ENCODE data around the gene SLC8A2. TPM values are rescaled to one million over a fixed set of nuclear protein-coding genes. Genes with fewer than 3 reads are reported as not detected.

SLC8A2 gene
- total RNA-seq, 1 donor from 2014 or later, result 14.5 TPM

GRCh38 chr19:47405854-47406417 is 65.8 kb downstream of the SLC8A2 start:
- H3K4me3 Mint-ChIP-seq, result no peak overlapping the region
- H3K36me3 ChIP-seq, result no peaks in the 10 kb centered on the region

GRCh38 chr19:47405197-47405550 is 66.5 kb downstream of the SLC8A2 start:
- no peak overlapping the region for H3K27ac ChIP-seq
- no peaks in the 10 kb centered on the region for H3K36me3 ChIP-seq
- Mint-ChIP-seq H3K36me3 (peaks cover 17% of the 10 kb centered on the region), H3K9me3 (peaks cover 2% of the 10 kb centered on the region), H3K27ac (no peak overlapping the region), H3K4me3 (no peak overlapping the region), H3K27me3 (ENCODE audit: insufficient read depth, low read depth) (peaks cover 11% of the 10 kb centered on the region), H3K4me1 (no peaks in the 10 kb centered on the region)
- no peaks in the 10 kb centered on the region for H3K9me3 ChIP-seq (ENCODE audit: low read depth)
- H3K4me2 ChIP-seq, result no peak overlapping the region
- H3K9ac ChIP-seq, result no peak overlapping the region
- H3K79me2 ChIP-seq (ENCODE audit: low read depth), result no peaks in the 10 kb centered on the region
- H3F3A ChIP-seq (ENCODE audit: low read depth), result peaks cover 6% of the 10 kb centered on the region
- H3K27me3 ChIP-seq, result peaks cover 3% of the 10 kb centered on the region
- H3K4me3 ChIP-seq, result no peak overlapping the region
- H4K20me1 ChIP-seq (ENCODE audit: low read depth), result peaks cover 39% of the 10 kb centered on the region
- H2AFZ ChIP-seq (replicated peaks), result no peak overlapping the region
- TF ChIP-seq EZH2 (IDR thresholded peaks at IDR 0.05) (no peak), CTCF (IDR thresholded peaks at IDR 0.05) (no peak), EZH2phosphoT487 (IDR thresholded peaks at IDR 0.05) (no peak)
- no peaks in the 10 kb centered on the region for H3K4me1 ChIP-seq
- no peak for DNase-seq (ENCODE audit: low spot score)

More at GRCh38 chr19:47405854-47406417, 65.8 kb downstream of the SLC8A2 start:
- H3K4me1 ChIP-seq, result no peaks in the 10 kb centered on the region
- H3K36me3 Mint-ChIP-seq, result peaks cover 17% of the 10 kb centered on the region
- no peak for DNase-seq (ENCODE audit: low spot score)
- H3K27me3 Mint-ChIP-seq (ENCODE audit: insufficient read depth, low read depth), result peaks cover 10% of the 10 kb centered on the region
- H3K9me3 ChIP-seq (ENCODE audit: low read depth), result no peaks in the 10 kb centered on the region
- H2AFZ ChIP-seq (replicated peaks), result no peak overlapping the region
- H3K4me1 Mint-ChIP-seq, result no peaks in the 10 kb centered on the region
- no peak overlapping the region for H3K4me2 ChIP-seq
- H3F3A ChIP-seq (ENCODE audit: low read depth), result peaks cover 6% of the 10 kb centered on the region
- no peaks in the 10 kb centered on the region for H3K79me2 ChIP-seq (ENCODE audit: low read depth)
- H3K27ac ChIP-seq, result no peak overlapping the region
- H3K9ac ChIP-seq, result no peak overlapping the region
- peaks cover 3% of the 10 kb centered on the region for H3K27me3 ChIP-seq
- no peak overlapping the region for H3K27ac Mint-ChIP-seq
- TF ChIP-seq EZH2 (IDR thresholded peaks at IDR 0.05), result no peak
- TF ChIP-seq EZH2phosphoT487 (IDR thresholded peaks at IDR 0.05), result no peak
- TF ChIP-seq CTCF (IDR thresholded peaks at IDR 0.05), result no peak
- peaks cover 2% of the 10 kb centered on the region for H3K9me3 Mint-ChIP-seq
- H4K20me1 ChIP-seq (ENCODE audit: low read depth), result peaks cover 39% of the 10 kb centered on the region
- no peak overlapping the region for H3K4me3 ChIP-seq

GRCh38 chr19:47404334-47405196 is 67.1 kb downstream of the SLC8A2 start:
- Histone ChIP-seq H3K4me3 (no peak overlapping the region), H3K36me3 (no peaks in the 10 kb centered on the region), H3K27me3 (peaks cover 3% of the 10 kb centered on the region), H3K4me1 (no peaks in the 10 kb centered on the region), H3K27ac (no peak overlapping the region), H3K9ac (no peak overlapping the region), H3K9me3 (ENCODE audit: low read depth) (no peaks in the 10 kb centered on the region), H3F3A (ENCODE audit: low read depth) (peaks cover 6% of the 10 kb centered on the region), H3K79me2 (ENCODE audit: low read depth) (no peaks in the 10 kb centered on the region), H4K20me1 (ENCODE audit: low read depth) (peaks cover 39% of the 10 kb centered on the region), H2AFZ (replicated peaks) (no peak overlapping the region), H3K4me2 (no peak overlapping the region)
- DNase-seq (ENCODE audit: low spot score), result no peak
- peaks cover 13% of the 10 kb centered on the region for H3K27me3 Mint-ChIP-seq (ENCODE audit: insufficient read depth, low read depth)
- no peak overlapping the region for H3K27ac Mint-ChIP-seq
- H3K4me3 Mint-ChIP-seq, result no peak overlapping the region
- peaks cover 2% of the 10 kb centered on the region for H3K9me3 Mint-ChIP-seq
- peaks cover 17% of the 10 kb centered on the region for H3K36me3 Mint-ChIP-seq
- TF ChIP-seq EZH2 (IDR thresholded peaks at IDR 0.05), result no peak
- no peak for TF ChIP-seq EZH2phosphoT487 (IDR thresholded peaks at IDR 0.05)
- no peak for TF ChIP-seq CTCF (IDR thresholded peaks at IDR 0.05)
- no peaks in the 10 kb centered on the region for H3K4me1 Mint-ChIP-seq
